Upper lobe of right lung (tissue), 1 donor: ENCODE measurements around the gene VPS41. TPM values are rescaled to one million over a fixed set of nuclear protein-coding genes. Genes with fewer than 3 reads are reported as not detected.

Source experiments
- ATAC-seq: fragments of 200-7000 bp; cut with Tn5 transposase; one replicate; pipeline ENCODE4 v1.9.1; 2020; ENCODE audit warnings: mild to moderate bottlenecking, moderate library complexity
- DNase-seq: peaks from one replicate; pipeline ENCODE4 v3.0.0-alpha.2; 2020
- H3K27ac ChIP-seq: fragments of 200-600 bp; one replicate; pipeline ENCODE4 v1.8.0; 2022
- H3K27me3 ChIP-seq: fragments of 200-600 bp; one replicate; pipeline ENCODE4 v1.8.0; 2022; ENCODE audit warnings: mild to moderate bottlenecking
- H3K36me3 ChIP-seq: fragments of 200-600 bp; one replicate; pipeline ENCODE4 v1.8.0; 2022
- H3K4me1 ChIP-seq: fragments of 200-600 bp; one replicate; pipeline ENCODE4 v1.8.0; 2022
- H3K4me3 ChIP-seq: fragments of 200-600 bp; one replicate; pipeline ENCODE4 v1.8.0; 2022; ENCODE audit warnings: mild to moderate bottlenecking
- H3K9me3 ChIP-seq: fragments of 200-600 bp; one replicate; pipeline ENCODE4 v1.8.0; 2022
- CTCF ChIP-seq: fragments of 200-600 bp; IDR thresholded peaks from one replicate; pipeline ENCODE4 v1.8.0; 2022; ENCODE audit warnings: antibody characterized with exemption
- intact Hi-C: fragments of 100-400 bp; cut with DNase I; formaldehyde crosslinking; loops from one replicate; pipeline ENCODE4 v1.11.0; 2022
- total RNA-seq: library from RNA; stranded (reverse); fragmentation: NEBNext Ultra II Directional; extraction: Animal tissue kit (Norgen Biotek cat#: 25700); gene quantifications from one replicate; pipeline ENCODE4 v1.2.1, GENCODE V29; 2021
- donor health status: DM: no; HTN: yes; CAD: no; lungs with severe emphysema.

Gene VPS41
- total RNA-seq, 1 donor from 2014 or later, result 95.8 TPM

- intact Hi-C loops, result no loop called here
- DNase-seq (no peak), ATAC-seq (no peak)
- Histone ChIP-seq H3K36me3 (no peaks in the 10 kb centered on the region), H3K4me3 (no peak overlapping the region), H3K4me1 (no peaks in the 10 kb centered on the region), H3K9me3 (no peaks in the 10 kb centered on the region), H3K27me3 (no peaks in the 10 kb centered on the region), H3K27ac (no peak overlapping the region)
- no peak for TF ChIP-seq CTCF
These were observed 192.6 kb downstream of the VPS41 start for GRCh38 chr7:38716397-38716796.

DNA sequence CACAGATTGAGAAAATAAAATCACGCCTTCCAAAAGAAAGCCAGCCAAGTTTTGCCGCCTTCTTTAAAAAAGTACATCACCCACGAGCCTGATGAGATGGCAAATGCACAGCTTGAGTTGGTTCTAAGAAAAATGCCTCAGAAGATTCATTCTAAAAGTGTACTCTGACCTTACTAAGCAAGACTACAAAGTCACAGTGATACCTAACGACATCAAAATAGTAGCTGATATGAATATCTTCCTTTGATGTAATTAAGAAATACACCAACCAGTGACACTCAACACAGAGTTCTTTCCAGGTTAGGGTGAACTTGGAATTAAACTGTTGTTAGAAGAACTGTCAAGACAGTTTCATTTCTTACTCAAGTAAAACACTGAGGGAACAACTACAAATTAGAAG lies 199.9 kb downstream of the VPS41 start:
- ATAC-seq (no peak), DNase-seq (no peak)
- TF ChIP-seq CTCF, result no peak
- Histone ChIP-seq H3K4me1 (no peaks in the 10 kb centered on the region), H3K4me3 (no peak overlapping the region), H3K27ac (no peak overlapping the region), H3K27me3 (no peaks in the 10 kb centered on the region), H3K36me3 (no peaks in the 10 kb centered on the region), H3K9me3 (no peaks in the 10 kb centered on the region)
- intact Hi-C loops, result no loop called here

- intact Hi-C loops, result no loop called here
- ATAC-seq, result no peak
- no peaks in the 10 kb centered on the region for H3K27me3 ChIP-seq
- H3K27ac ChIP-seq, result no peak overlapping the region
- no peaks in the 10 kb centered on the region for H3K4me1 ChIP-seq
- H3K4me3 ChIP-seq, result no peak overlapping the region
- no peak for DNase-seq
- H3K36me3 ChIP-seq, result no peaks in the 10 kb centered on the region
- H3K9me3 ChIP-seq, result no peaks in the 10 kb centered on the region
- no peak for TF ChIP-seq CTCF
These were observed 204.2 kb downstream of the VPS41 start for GRCh38 chr7:38704751-38705150.

GRCh38 chr7:38704041-38704547 lies 204.9 kb downstream of the VPS41 start:
- H3K4me3 ChIP-seq, result no peak overlapping the region
- no peak for TF ChIP-seq CTCF
- DNase-seq, result no peak
- H3K9me3 ChIP-seq, result no peaks in the 10 kb centered on the region
- H3K27ac ChIP-seq, result no peak overlapping the region
- H3K27me3 ChIP-seq, result no peaks in the 10 kb centered on the region
- H3K4me1 ChIP-seq, result no peaks in the 10 kb centered on the region
- ATAC-seq, result no peak
- H3K36me3 ChIP-seq, result no peaks in the 10 kb centered on the region
- intact Hi-C loops, result no loop called here

- Histone ChIP-seq H3K27me3 (no peaks in the 10 kb centered on the region), H3K27ac (no peak overlapping the region), H3K36me3 (no peaks in the 10 kb centered on the region), H3K9me3 (no peaks in the 10 kb centered on the region), H3K4me3 (no peak overlapping the region), H3K4me1 (no peaks in the 10 kb centered on the region)
- intact Hi-C loops, result no loop called here
- DNase-seq, result no peak
- TF ChIP-seq CTCF, result no peak
- peak; percentile 37 for ATAC-seq
These were observed 205.9 kb downstream of the VPS41 start for GRCh38 chr7:38703093-38703492.

- intact Hi-C loops, result no loop called here
- DNase-seq (no peak), ATAC-seq (peak; percentile 46)
- H3K27me3 ChIP-seq, result no peaks in the 10 kb centered on the region
- H3K4me1 ChIP-seq, result no peaks in the 10 kb centered on the region
- H3K9me3 ChIP-seq, result no peaks in the 10 kb centered on the region
- no peak for TF ChIP-seq CTCF
- no peak overlapping the region for H3K4me3 ChIP-seq
- H3K27ac ChIP-seq, result no peak overlapping the region
- H3K36me3 ChIP-seq, result no peaks in the 10 kb centered on the region
These were observed 206.9 kb downstream of the VPS41 start for GRCh38 chr7:38702002-38702535.
